HTR-8/SVneo (cell line): ENCODE measurements around the gene CBS.
"Not testable (repeated sequence)": the region's sequence is repeated elsewhere in the genome, so short reads cannot be mapped to it uniquely, and the experiment has no call there.

Experiments used
- DNase-seq: peaks from one replicate; pipeline ENCODE4 v3.0.0; 2011; ENCODE audit warnings: low spot score, mixed read lengths; ENCODE audit not compliant: insufficient read length
- FAIRE-seq: peaks from 2 replicates; lab custom pipeline; 2011; peaks lifted over from hg19 to GRCh38; lab: Jason Lieb, UNC

CBS gene

DNA sequence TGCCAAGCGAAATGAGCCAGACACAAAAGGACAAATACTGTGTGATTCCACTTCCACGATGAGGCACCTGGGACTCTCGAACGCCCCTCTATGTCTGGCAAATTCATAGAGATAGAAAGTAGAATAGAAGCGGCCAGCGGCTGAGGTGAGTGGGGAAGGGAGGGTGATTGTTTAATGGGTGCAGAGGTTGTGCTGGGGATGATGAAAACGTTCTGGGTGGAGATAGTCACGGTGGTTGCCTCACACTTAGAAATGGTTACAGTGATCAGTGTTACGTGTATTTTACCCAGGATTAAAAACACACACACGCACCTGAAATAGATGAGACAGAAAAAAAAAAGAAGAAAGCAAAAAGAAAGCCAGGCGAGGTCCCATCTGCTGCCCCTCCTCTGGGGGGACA lies 2.9 kb downstream of the CBS start:
- FAIRE-seq, DNase-seq: not testable (repeated sequence)

DNA sequence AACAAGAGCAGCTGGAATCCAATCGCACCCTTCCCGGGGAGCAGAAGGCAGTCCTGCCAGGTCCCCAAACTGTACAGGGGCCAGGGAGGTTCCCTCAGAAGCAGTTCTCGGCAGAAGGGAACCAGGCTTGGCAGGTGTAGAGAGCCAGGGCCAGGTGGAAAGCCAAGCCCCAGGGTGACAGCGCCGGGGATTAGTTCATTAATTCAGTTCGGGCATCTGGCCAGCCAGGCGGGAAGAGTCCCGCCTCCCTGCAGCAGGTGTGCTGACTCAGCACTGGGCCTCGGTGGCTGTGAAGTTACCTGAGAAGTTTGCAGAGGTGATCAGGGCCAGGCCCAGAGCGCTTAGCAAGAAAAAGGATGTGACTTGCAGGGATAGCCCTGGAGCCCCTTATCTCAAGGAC lies 6.0 kb downstream of the CBS start:
- not testable (repeated sequence) for DNase-seq, FAIRE-seq

DNA sequence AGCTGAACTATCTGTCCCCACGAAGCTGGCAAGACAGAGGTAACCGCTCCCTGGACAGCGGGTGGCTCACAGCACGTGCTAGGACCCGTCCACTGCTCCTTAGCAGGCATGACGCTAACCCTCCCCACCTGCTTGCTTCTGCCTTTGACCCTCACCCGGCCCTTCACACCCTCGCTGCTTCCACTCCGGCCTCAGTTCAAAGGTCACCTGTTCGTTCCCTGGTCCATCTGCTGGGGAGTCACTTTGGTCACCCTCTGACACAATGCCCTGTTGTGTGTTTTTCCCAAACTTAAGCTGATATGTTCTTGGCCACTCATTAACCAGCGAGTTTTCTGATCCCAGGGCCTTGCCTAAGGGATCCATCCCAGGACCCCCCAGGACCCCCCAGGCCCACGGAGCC lies 7.6 kb downstream of the CBS start:
- DNase-seq: not testable (repeated sequence)
- FAIRE-seq: peak; percentile 20

DNA sequence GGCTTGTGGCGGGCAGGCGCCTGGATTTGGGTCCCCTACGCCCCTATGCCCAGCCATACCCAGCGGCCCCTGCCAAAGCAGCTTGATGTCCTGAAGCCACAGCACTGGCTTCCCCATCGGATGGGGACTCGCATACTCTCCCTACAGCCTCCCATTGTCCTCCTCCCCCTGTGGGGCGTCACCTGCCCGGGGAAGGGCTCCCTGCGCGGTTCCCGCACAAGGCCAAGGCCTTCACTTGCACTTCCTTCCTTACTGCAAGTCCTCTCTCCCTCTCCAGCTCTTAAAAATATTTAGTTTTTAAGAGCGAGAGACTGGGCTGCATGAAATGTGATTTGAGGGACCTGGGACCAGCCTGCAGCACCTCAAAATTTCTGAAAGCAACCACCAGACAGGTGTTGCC lies 8.9 kb downstream of the CBS start:
- DNase-seq, FAIRE-seq: not testable (repeated sequence)

DNA sequence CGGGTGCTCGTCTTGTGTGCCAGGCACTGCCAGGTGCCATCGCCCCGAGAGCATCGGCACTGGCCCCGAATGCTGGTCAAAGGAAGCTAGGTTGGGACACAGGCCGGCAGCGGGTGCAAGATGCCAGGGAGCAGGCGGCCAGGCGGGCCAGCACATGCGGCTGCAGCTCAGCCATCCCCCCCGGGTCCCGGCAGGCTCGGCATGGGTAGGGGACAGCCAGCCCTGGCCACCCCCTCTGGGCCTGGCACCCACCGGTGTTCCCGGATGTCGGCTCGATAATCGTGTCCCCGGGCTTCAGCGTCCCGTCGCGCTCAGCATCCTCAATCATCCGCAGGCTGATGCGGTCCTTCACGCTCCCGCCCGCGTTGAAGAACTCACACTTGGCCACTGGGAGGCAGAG lies 9.6 kb downstream of the CBS start:
- DNase-seq, FAIRE-seq: not testable (repeated sequence)

DNA sequence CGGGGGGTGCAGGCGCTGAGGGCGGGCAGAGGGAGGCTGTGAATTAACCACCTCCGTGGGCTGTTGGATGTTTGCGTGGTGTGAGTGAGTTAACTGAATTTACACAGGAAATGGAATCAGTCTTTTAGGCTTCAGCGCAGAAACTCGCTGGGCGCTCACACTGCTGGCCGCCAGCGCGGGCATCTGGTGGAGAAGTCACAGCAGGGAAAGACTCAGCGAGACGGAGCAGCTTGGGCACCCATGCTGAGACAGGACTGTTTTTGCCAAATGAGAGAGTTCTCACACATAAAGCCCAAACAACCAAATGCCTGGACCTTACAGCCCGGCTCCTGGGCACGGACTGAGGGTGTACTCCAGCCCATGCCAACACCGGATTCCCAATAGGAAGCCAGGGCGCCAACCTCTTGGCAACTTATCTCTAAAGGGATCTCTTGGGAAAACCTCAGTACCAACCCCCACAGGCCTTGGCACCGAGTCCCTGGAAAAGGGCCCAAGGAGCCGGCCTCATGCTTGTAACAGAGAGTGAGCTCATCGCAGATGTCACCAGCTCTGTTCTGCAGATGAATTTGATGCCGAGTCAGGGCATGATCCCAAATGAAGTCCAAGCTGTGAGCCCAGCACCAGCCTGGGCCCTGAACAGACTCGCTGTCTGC lies 11.2 kb downstream of the CBS start:
- not testable (repeated sequence) for DNase-seq, FAIRE-seq

DNA sequence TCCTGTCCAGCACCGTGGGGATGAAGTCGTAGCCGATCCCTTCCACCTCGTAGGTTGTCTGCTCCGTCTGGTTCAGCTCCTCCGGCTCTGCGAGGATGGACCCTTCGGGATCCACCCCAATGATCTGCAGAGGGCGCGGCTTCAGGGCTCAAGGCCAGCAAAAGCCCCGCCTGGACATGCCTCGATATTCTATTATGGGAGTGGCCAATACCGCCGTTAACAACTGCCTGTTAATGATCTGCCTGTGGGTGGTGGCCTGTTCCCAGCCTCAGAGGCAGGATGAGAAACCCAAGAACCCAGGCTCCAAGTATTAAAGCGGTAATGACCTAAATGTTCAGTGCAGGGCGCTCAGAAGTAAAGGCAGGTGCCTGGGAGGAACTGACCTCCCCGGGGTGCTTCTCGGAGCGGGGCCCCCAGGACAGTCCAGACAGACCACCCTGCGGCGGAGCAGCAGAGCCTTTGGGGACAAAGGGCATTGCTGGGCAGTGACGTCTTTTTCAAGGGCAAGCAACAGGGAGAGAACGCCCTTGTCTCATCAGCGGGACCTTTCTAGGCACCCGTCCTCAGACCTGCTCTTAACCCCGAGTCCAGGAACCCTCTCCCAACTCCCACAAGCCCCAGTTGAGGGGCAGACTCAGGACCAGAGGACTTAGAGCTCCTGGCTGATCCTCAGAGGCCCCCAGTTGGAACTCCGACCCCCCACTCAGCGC lies 12.5 kb downstream of the CBS start:
- DNase-seq, FAIRE-seq: not testable (repeated sequence)

DNA sequence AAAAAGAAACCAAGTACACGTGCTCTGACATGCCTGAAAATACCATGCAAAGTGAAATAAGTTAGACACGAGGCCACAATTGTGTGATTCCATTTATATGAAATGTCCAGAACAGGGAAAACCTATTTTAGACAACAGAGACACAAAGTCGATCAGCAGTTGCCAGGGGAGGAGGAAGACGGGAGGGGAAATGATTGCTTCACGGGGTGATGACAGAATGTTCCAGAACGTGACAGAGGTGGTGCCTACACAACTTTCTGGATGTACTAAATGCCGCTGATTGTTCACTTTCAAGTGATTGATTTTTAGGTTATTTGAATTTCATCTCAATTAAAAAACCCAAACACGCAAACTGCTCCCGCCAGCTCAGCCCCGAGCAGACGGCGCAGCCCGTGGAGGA lies 22.5 kb downstream of the CBS start:
- DNase-seq, FAIRE-seq: not testable (repeated sequence)

DNA sequence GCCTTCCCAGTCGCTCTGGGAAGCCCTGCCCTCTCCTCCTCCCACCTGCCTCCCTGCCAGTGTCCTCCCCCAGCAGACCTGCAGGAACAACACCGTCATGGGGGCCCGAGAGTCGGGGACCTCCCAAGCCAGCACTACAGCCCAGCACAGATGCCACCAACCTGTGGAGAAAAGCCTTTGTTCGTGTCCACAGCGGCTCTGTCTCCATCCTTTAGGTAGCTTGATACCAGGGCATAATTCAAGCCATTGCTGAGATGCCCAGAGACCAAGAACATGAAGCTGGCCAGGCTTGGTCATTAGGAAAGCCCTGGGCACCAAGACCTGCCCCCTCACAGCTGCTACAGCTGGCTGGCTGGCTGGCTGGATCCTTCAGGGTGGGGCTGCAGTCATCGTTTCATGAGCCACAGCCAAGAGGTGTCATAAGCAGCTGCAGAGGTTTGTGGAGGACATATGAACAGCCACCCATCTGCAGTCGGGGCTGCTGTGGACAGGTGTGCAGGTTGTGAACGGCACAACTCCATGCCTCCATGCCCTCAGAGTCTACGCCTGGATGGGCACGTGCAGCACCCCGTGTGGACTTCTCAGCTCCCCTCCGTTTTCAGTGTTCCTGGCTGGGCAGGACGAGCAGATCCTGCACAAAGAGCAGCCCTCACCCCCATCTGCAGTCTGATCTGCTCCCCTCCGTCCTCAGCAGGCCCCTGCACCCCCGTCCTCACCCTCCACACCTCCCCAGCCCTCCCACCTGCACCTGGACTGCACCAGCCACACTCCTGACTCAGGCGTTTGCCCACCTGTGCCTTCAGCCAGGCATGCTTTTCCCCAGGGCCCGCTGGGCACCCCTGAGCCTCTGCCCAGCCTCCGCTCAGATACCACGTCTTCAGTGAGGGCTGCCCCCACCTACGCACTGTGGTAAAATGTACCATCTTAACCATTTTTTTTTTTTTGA lies 29.5 kb downstream of the CBS start:
- not testable (repeated sequence) for FAIRE-seq, DNase-seq

DNA sequence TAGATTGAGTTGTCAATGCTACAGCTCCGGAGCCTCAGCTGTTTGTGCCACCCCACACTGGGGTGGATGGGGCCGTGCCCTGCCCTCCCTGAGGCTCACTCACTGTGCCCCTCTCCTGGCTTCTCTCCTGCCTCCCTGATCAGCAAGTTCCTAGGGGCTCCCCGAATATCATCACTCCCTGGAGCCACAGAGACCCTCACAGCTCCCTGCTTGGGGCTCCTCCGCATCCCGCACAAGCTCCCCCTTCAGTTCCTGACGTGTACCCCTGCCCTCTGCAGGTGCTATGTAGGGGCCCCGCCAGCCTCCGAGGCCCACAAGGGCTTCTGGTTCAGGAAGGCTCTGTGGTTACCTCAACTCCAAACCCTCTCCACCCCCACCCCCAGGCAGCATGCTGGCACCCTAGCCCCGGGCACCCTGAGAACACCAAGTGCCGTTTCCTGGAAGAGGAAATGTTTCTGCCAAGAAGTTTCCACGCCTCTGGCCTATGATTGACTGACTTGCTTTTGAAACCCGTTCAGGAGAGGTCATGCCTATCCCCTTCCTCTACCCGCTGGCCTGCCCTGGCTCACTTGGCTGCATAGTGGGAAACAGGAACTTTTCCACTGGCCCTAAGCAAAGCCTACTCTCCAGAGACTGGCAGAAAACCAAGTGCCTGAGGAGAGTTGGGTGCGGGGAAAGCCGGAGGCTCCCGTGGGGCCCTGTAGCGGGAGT lies 30.3 kb downstream of the CBS start:
- not testable (repeated sequence) for DNase-seq, FAIRE-seq

DNA sequence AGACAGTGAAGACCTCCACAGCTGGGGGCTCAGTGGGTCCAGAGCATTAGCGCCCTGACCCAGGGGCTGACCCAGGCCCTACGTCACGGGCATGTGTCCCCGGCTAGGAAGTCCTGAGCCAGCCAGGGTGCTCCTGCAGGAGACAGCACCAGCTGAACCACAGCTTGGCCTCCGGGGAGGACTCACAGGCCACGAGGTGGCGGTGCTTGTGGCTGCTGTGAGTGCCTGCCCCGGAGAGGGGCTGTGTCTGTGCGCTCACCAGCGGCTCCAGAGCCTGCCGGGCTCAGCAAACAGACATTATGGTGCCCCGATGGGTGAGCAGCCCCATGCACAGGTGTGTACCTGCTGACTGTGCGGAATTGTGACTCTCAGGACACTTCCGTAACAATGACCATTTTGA lies 31.1 kb downstream of the CBS start:
- FAIRE-seq, DNase-seq: not testable (repeated sequence)

DNA sequence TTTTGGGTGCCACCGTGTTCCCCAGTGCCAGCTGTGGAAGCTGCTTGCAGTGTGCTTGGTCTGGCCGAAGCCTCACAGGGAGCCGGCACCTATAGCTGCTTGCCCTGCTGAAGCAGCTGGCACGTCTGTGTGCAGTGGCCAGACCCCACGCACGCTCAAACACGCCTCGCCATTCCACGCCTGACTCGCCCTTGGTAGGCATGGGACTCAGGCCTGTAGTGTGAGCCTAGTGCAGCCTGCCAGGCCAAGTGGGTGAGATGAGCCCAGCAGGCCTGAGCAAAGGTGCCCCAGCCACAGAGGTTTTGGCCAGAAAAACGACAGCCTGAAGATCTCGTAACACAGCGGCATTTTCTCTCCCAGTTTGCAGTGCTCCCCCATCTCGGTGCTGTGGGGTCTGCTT lies 32.3 kb downstream of the CBS start:
- not testable (repeated sequence) for DNase-seq, FAIRE-seq

DNA sequence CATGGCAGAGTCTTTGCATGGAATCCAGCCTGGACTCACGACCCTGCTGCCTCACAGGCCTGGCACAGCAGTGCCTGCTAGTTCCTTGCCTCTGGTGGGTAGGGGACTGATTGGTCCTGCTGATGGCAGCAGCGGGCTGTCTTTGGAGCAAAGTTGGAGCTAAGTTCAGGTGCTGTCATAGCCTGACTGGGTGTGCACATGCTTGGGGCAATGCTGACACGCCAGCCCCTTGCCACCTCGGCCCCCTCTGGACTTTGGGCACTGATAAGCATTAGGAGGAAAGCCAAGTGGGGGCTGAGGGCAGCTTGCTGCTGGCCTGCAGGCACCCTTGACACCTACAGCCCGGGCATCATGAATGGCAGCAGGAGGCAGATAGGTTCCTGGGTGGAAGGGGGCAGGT lies 33.5 kb downstream of the CBS start:
- FAIRE-seq, DNase-seq: not testable (repeated sequence)

DNA sequence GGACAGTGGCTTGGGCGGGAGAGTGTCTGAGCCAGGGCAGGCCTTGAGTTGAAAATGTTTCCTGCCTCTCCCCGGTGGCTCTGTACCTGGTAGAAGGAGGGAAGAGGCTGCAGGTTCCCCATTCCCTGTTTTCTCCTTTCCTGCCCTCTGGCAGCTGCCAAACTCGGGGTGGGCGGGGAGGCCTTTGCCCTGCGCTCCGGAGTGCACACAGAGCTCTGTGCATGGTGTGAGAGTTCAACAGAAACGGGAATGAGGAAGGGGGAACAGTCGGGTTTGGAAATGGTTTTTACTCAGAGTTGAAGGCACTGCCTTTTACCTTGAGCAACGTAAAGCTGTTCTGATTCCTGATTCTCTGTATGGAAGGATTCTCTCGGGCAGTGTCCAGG lies 37.0 kb downstream of the CBS start:
- not testable (repeated sequence) for FAIRE-seq, DNase-seq

DNA sequence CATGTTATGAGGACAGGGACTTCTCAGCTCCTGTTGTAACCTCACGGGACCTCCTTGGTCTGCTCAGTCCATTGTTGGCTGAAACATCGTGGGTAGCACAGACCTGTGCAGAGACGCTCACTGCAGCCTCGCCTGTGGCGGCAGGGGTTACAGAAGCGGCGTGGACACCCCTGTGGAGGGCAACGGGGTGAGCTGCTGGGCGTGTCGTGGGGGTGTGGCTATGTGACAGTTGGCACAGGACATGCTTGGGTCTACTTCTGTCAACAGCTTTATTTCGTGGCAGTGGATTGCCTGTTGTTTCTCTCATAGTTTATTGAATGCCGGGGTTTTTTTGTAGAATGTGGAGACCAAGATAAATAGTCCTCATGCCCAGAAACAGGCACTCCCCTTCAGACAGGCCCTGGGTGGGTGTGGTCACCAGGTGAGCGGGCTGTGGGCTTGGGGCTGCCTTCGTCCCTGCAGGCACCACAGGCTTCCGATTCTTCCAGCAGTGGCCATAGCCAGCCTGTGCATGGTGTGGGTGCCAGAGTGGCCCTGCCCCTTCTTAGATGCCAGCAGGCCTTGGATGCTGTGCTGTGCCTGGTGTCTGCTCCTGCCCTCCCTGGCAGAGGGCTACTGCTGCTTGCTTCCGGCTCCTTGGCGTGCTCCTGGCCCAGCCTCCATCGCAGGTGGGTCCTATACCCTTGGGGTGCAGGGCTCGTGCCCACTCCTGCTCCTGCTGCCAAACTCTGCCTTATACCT lies 37.5 kb downstream of the CBS start:
- DNase-seq, FAIRE-seq: not testable (repeated sequence)

DNA sequence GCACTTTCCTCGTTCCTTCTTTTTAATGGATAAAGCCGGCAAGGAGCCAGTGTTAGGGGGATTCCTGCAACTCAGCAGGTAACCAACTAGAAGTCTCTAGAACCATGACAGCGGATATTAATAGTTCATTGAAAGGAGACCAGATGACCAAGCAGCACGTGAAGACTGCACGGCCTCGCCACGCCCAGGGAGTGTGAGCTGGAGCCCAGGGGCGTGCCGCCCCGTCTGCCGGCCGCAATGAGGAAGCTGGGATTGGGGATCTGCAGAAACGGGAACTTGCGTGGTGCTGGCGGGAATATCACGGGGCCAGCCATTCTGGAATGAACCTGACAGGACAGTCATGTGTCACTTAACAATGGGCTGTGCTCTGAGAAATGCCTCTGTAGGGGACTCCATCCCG lies 38.7 kb downstream of the CBS start:
- not testable (repeated sequence) for FAIRE-seq

DNA sequence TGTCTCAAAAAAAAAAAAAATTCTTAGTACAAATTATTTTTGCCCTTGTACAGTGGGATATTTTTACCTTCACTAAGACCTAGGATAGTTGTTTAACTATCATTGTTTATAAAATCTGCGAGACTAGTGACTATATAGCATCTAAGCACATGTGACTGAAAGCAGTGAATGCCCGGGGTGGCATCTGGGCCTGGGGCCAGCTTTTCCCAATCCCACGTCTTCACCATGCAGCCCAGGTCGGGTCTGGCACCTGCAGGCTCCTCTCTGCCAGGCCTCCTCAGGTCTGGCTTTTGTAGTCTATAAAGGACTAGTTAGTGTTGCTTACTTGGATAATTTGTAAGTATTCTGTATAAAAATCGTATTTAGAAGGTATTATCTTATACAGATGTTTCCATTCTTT lies 40.8 kb downstream of the CBS start:
- no peak for DNase-seq
- no peak for FAIRE-seq

More for the DNA sequence above, 38.7 kb downstream of the CBS start:
- not testable (repeated sequence) for DNase-seq

DNA sequence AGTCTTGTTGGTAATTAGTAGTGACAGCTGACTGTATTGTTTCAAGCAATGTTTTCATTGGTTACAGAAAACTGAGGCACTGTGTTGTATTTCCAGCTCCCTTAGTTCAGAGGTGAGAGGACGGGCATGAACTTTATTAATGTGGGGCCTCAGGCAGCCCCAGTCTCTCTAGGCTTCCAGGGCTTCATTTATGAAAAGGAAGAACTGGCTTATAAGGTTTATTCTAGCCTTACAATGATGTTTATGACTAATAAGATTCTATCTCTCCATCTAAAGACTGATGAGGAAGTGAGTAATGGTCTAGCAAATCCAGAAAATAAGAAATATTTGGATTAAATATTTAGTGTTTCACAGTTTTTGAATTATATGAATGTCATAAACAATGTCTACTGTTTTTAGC lies 41.5 kb downstream of the CBS start:
- FAIRE-seq (no peak), DNase-seq (no peak)

DNA sequence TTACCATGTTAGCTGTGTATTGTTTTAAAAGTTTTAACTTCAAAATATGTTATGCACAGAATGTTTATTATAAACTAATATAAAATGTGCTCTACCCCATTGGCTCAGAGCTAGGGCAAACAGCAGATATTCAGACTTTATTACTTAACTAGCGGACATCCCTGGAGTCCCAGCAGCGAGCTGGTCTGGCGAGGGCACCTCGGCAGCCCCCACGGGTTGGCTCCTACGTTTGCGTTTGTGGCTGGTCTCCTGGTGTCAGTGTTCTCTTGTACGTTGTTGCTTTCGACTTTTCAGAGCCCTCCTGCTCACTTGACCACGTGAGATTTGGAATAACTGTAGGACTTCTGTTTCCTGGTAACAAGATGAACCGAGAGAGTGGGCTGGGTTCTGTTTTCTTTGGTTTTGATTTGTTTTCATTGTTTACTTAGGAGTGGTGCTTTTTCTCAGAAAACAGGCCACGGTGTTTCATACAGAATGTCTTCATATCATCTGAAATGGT lies 44.5 kb downstream of the CBS start:
- FAIRE-seq: no peak
- DNase-seq: no peak
